Measurements from ENCODE around the gene AGO4.

DNA sequence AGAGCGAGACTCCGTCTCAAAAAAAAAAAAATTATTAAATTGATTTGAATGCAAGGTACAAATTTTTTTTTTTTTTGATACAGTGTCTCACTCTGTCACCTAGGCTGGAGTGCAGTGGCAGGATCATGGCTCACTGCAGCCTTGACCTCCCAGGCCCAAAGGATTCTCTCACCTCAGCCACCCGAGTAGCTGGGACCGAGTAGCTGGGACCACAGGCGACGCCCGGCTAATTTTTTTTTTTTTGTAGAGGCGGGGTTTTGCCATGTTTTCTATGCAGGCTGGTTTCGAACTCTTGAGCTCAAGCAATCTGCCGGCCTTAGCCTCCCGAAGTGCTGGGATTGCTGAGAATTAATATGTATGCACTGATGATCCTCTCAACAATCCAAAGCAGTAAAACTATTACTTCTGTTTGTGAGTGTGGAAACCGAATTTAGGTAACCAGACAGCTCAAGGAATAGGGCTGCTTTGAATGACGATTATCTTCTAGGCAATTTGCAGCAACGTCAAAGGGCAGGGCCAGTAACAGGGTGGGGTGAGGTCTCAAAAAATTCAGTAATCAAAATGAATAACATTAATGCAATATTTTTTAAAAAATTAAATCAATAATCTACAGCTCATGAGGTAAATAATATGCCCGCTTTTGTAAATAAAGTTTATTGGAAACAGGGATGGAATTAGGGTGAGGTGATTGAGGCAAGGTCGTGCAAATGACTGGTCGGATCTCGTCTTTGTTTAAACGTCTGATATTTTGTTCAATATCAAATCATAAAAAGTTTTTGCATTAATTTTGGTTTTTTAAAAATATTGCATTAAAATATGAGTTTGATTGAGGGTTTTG lies 39.2 kb upstream of the AGO4 start:
- TF ChIP-seq, protein P1, sequence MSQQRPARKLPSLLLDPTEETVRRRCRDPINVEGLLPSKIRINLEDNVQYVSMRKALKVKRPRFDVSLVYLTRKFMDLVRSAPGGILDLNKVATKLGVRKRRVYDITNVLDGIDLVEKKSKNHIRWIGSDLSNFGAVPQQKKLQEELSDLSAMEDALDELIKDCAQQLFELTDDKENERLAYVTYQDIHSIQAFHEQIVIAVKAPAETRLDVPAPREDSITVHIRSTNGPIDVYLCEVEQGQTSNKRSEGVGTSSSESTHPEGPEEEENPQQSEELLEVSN (IDR thresholded peaks at IDR 0.05) = no peak
- TF ChIP-seq HDAC6 (IDR thresholded peaks at IDR 0.05; ENCODE audit: low read depth, low read length) = no peak
- no peak for TF ChIP-seq POLR2AphosphoS5 (IDR thresholded peaks at IDR 0.05; ENCODE audit: low read depth, low read length)
- TF ChIP-seq, protein P2, sequence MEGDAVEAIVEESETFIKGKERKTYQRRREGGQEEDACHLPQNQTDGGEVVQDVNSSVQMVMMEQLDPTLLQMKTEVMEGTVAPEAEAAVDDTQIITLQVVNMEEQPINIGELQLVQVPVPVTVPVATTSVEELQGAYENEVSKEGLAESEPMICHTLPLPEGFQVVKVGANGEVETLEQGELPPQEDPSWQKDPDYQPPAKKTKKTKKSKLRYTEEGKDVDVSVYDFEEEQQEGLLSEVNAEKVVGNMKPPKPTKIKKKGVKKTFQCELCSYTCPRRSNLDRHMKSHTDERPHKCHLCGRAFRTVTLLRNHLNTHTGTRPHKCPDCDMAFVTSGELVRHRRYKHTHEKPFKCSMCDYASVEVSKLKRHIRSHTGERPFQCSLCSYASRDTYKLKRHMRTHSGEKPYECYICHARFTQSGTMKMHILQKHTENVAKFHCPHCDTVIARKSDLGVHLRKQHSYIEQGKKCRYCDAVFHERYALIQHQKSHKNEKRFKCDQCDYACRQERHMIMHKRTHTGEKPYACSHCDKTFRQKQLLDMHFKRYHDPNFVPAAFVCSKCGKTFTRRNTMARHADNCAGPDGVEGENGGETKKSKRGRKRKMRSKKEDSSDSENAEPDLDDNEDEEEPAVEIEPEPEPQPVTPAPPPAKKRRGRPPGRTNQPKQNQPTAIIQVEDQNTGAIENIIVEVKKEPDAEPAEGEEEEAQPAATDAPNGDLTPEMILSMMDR (IDR thresholded peaks at IDR 0.05; ENCODE audit: control extremely low read depth in 1 of 3, insufficient read depth in 1 of 3, low read depth in 1 of 3, low read length in 3 of 3) = no peak
- TF ChIP-seq GTF2F1 (IDR thresholded peaks at IDR 0.05; ENCODE audit: borderline replicate concordance, low read depth, low read length) = no peak
- no peak for TF ChIP-seq TAF7 (optimal IDR thresholded peaks at IDR 0.05; ENCODE audit: borderline replicate concordance, low read depth, low read length)
- TF ChIP-seq CREB1 (IDR thresholded peaks at IDR 0.05) = no peak
- no peak for TF ChIP-seq ZNF274 (IDR thresholded peaks at IDR 0.05; ENCODE audit: borderline replicate concordance, extremely low read depth, low read length)
- no peak for TF ChIP-seq POLR2A (IDR thresholded peaks at IDR 0.05; ENCODE audit: control extremely low read depth in 1 of 2, low read depth in 2 of 2, low read length in 2 of 2)
- no peak for TF ChIP-seq JUND (IDR thresholded peaks at IDR 0.05; ENCODE audit: low read length)
- no peak for TF ChIP-seq GABPA (IDR thresholded peaks at IDR 0.05; ENCODE audit: borderline replicate concordance, insufficient read depth, low read length)
- TF ChIP-seq PHF8 (conservative IDR thresholded peaks at IDR 0.05; ENCODE audit: low read depth, low read length) = no peak
- TF ChIP-seq USF2 (IDR thresholded peaks at IDR 0.05; ENCODE audit: low read length) = no peak
- no peak for TF ChIP-seq CHD2 (IDR thresholded peaks at IDR 0.05; ENCODE audit: low read length)

Measured in H1 (cell line).